H9 (cell line): ENCODE measurements around the gene BBX. TPM values are rescaled to one million over a fixed set of nuclear protein-coding genes. Genes with fewer than 3 reads are reported as not detected.

Experiments used
- DNase-seq: peaks from one replicate; pipeline ENCODE4 v3.0.0-alpha.2; 2017
- H2AFZ ChIP-seq: one replicate; pipeline ENCODE4 v1.6.1; 2013; ENCODE audit warnings: mild to moderate bottlenecking, low read length, control low read depth, moderate library complexity
- H2AK5ac ChIP-seq: 2 replicates; pipeline ENCODE4 v1.6.1; 2013; ENCODE audit warnings: low read length, control low read depth, mixed read lengths; ENCODE audit not compliant: insufficient read length
- H2BK120ac ChIP-seq: one replicate; pipeline ENCODE4 v1.6.1; 2013; ENCODE audit warnings: low read depth, mild to moderate bottlenecking, low read length, control low read depth, inconsistent platforms; ENCODE audit not compliant: poor library complexity, severe bottlenecking
- H2BK12ac ChIP-seq: 2 replicates; pipeline ENCODE4 v1.6.1; 2013; ENCODE audit warnings: low read length, control low read depth, mixed read lengths, low read depth; ENCODE audit not compliant: insufficient read length
- H2BK15ac ChIP-seq: 2 replicates; pipeline ENCODE4 v1.6.1; 2013; ENCODE audit warnings: low read depth, low read length, control low read depth
- H2BK20ac ChIP-seq: one replicate; pipeline ENCODE4 v1.6.1; 2013; ENCODE audit warnings: low read depth, mild to moderate bottlenecking, low read length, control low read depth, inconsistent platforms; ENCODE audit not compliant: poor library complexity, severe bottlenecking
- H2BK5ac ChIP-seq: 2 replicates; pipeline ENCODE4 v1.6.1; 2013; ENCODE audit warnings: low read length, control low read depth, mixed read lengths; ENCODE audit not compliant: insufficient read length
- H3K14ac ChIP-seq: 2 replicates; pipeline ENCODE4 v1.6.1; 2013; ENCODE audit warnings: low read length, control low read depth; ENCODE audit not compliant: insufficient read depth
- H3K18ac ChIP-seq: 2 replicates; pipeline ENCODE4 v1.6.1; 2013; ENCODE audit warnings: low read depth, mild to moderate bottlenecking, mixed read lengths, low read length, control low read depth; ENCODE audit not compliant: insufficient read length
- H3K23ac ChIP-seq: 2 replicates; pipeline ENCODE4 v1.6.1; 2013; ENCODE audit warnings: low read length, control low read depth, mixed read lengths, low read depth; ENCODE audit not compliant: insufficient read length
- H3K23me2 ChIP-seq: 2 replicates; pipeline ENCODE4 v1.6.1; 2013; ENCODE audit warnings: low read depth, mild to moderate bottlenecking, mixed read lengths, low read length, control low read depth; ENCODE audit not compliant: insufficient read length, poor library complexity, severe bottlenecking
- H3K27ac ChIP-seq: 2 replicates; pipeline ENCODE4 v1.5.1; 2013; ENCODE audit warnings: low read length, control low read depth, mixed read lengths, low read depth; ENCODE audit not compliant: insufficient read length
- H3K27me3 ChIP-seq: 2 replicates; pipeline ENCODE4 v1.6.1; 2013; ENCODE audit warnings: low read length, control low read depth, inconsistent platforms; ENCODE audit not compliant: insufficient read depth
- H3K4ac ChIP-seq: 2 replicates; pipeline ENCODE4 v1.6.1; 2013; ENCODE audit warnings: low read depth, mild to moderate bottlenecking, control low read depth, inconsistent platforms, low read length, moderate library complexity
- H3K4me1 ChIP-seq: 2 replicates; pipeline ENCODE4 v1.6.1; 2013; ENCODE audit warnings: low read length, control low read depth, inconsistent platforms; ENCODE audit not compliant: insufficient read depth
- H3K4me2 ChIP-seq: 2 replicates; pipeline ENCODE4 v1.6.1; 2013; ENCODE audit warnings: low read length, control low read depth, mixed read lengths; ENCODE audit not compliant: insufficient read length, insufficient read depth
- H3K56ac ChIP-seq: 2 replicates; pipeline ENCODE4 v1.6.1; 2013; ENCODE audit warnings: low read depth, mild to moderate bottlenecking, mixed read lengths, low read length, control low read depth; ENCODE audit not compliant: insufficient read length
- H3K79me1 ChIP-seq: 2 replicates; pipeline ENCODE4 v1.6.1; 2013; ENCODE audit warnings: low read depth, mild to moderate bottlenecking, moderate library complexity, low read length, control low read depth, inconsistent platforms; ENCODE audit not compliant: insufficient read depth, poor library complexity, severe bottlenecking
- H3K79me2 ChIP-seq: 2 replicates; pipeline ENCODE4 v1.6.1; 2013; ENCODE audit warnings: low read length, control low read depth, inconsistent platforms; ENCODE audit not compliant: insufficient read depth
- H3K9ac ChIP-seq: 2 replicates; pipeline ENCODE4 v1.6.1; 2013; ENCODE audit warnings: low read length, control low read depth, mixed read lengths; ENCODE audit not compliant: insufficient read length; ENCODE audit errors: extremely low read depth
- H3K9me3 ChIP-seq: one replicate; pipeline ENCODE4 v1.6.1; 2013; ENCODE audit warnings: low read depth, low read length, inconsistent platforms; ENCODE audit not compliant: control insufficient read depth
- H3T11ph ChIP-seq: one replicate; pipeline ENCODE4 v1.6.1; 2013; ENCODE audit warnings: mild to moderate bottlenecking, low read length, control low read depth, inconsistent platforms
- H4K20me1 ChIP-seq: one replicate; pipeline ENCODE4 v1.6.1; 2013; ENCODE audit not compliant: control insufficient read depth, insufficient read length, insufficient read depth
- H4K5ac ChIP-seq: 2 replicates; pipeline ENCODE4 v1.6.1; 2013; ENCODE audit warnings: low read depth, mild to moderate bottlenecking, mixed read lengths, low read length, control low read depth; ENCODE audit not compliant: insufficient read length
- H4K8ac ChIP-seq: replicated peaks from 2 replicates; pipeline ENCODE4 v1.6.1; 2013; ENCODE audit warnings: low read length, control low read depth, mixed read lengths, low read depth; ENCODE audit not compliant: insufficient read length
- H4K91ac ChIP-seq: 2 replicates; pipeline ENCODE4 v1.6.1; 2013; ENCODE audit warnings: low read depth, mild to moderate bottlenecking, moderate library complexity, mixed read lengths, low read length, control low read depth; ENCODE audit not compliant: insufficient read length
- H3K27ac Mint-ChIP-seq, 3 experiments: 2 replicates in 2 of 3; 3 replicates in 1 of 3; pipeline ENCODE4 v1.8.0; 2020 to 2021; ENCODE audit warnings: mixed read lengths in 3 of 3, mild to moderate bottlenecking in 1 of 3, moderate library complexity in 1 of 3
- H3K27me3 Mint-ChIP-seq: 2 replicates; pipeline ENCODE4 v1.8.0; 2021; ENCODE audit warnings: low read depth, mild to moderate bottlenecking, moderate library complexity, mixed read lengths
- H3K36me3 Mint-ChIP-seq, 3 experiments: 2 replicates in 2 of 3; 3 replicates in 1 of 3; pipeline ENCODE4 v1.8.0; 2020 to 2021; ENCODE audit warnings: low read depth in 3 of 3, mixed read lengths in 3 of 3; ENCODE audit not compliant: insufficient read depth in 1 of 3
- H3K4me1 Mint-ChIP-seq, 2 experiments: 2 replicates each; pipeline ENCODE4 v1.8.0; 2020; ENCODE audit warnings: mixed read lengths in 2 of 2
- H3K4me3 Mint-ChIP-seq, 2 experiments: 2 replicates in 1 of 2; 3 replicates in 1 of 2; pipeline ENCODE4 v1.8.0; 2020 to 2021; ENCODE audit warnings: mild to moderate bottlenecking in 2 of 2, mixed read lengths in 2 of 2, moderate library complexity in 1 of 2
- H3K9me3 Mint-ChIP-seq, 2 experiments: 2 replicates in 1 of 2; 3 replicates in 1 of 2; pipeline ENCODE4 v1.8.0; 2020; ENCODE audit warnings: mild to moderate bottlenecking in 2 of 2, mixed read lengths in 2 of 2, moderate library complexity in 1 of 2
- WGBS: extraction: QIAGEN DNeasy Blood & Tissue Kit; methylation state at CpG from one replicate; pipeline ENCODE4 v1.1.7; 2013; ENCODE audit warnings: missing lambda C conversion rate, low lambda C conversion rate, mixed read lengths; ENCODE audit not compliant: insufficient read length; ENCODE audit errors: extremely low coverage; 5-methylcytosine and 5-hydroxymethylcytosine counted together
- total RNA-seq: library from RNA; stranded (reverse); gene quantifications from 2 replicates; pipeline ENCODE4 v1.2.1, GENCODE V29; 2021
- TF ChIP-seq, protein P1 (sequence below): fragments of 200-600 bp; sonication (generic); conservative IDR thresholded peaks from 3 replicates; pipeline ENCODE4 v1.8.0; 2021; ENCODE audit warnings: antibody characterized with exemption, mild to moderate bottlenecking

Gene BBX
- total RNA-seq, 1 experiment from 2014 or later: 34.8 TPM

DNA sequence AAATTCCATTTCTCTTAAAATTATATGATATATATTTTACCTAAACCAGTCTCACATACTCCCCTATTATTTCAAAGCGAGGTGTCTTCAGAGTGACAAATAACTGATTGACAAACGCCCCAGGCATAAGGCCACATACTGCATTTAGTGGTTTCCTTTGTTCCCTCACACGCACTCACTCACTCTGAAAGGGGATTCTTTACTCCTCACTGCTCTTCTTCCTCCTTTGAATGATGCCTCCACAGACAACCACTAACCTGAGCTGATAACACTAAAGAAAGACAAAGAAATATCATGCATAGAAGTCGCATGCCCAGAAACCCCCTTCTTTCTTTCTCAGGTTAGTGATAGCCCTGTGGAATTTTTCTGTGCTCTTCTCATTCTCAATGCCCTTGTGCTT lies 24.1 kb upstream of the BBX start:
- H3K4me3 Mint-ChIP-seq: no peak overlapping the region
- Histone ChIP-seq H3K9me3 (no peaks in the 10 kb centered on the region), H3K79me1 (no peaks in the 10 kb centered on the region), H3K79me2 (no peaks in the 10 kb centered on the region), H3K14ac (no peak overlapping the region), H3K4me1 (no peaks in the 10 kb centered on the region), H2BK120ac (no peak overlapping the region), H2BK15ac (no peak overlapping the region), H2BK20ac (no peak overlapping the region), H4K8ac (no peak overlapping the region), H2BK12ac (no peak overlapping the region), H3K23ac (no peak overlapping the region), H4K5ac (no peak overlapping the region), H3T11ph (no peak overlapping the region), H2BK5ac (no peak overlapping the region), H3K27ac (no peak overlapping the region), H3K9ac (no peak overlapping the region), H3K4ac (no peak overlapping the region), H2AFZ (no peak overlapping the region), H3K4me2 (no peak overlapping the region), H3K56ac (no peak overlapping the region), H3K23me2 (no peaks in the 10 kb centered on the region), H4K91ac (no peak overlapping the region), H2AK5ac (no peak overlapping the region), H3K27me3 (no peaks in the 10 kb centered on the region), H4K20me1 (no peaks in the 10 kb centered on the region), H3K18ac (no peak overlapping the region)
- H3K9me3 Mint-ChIP-seq: no peaks in the 10 kb centered on the region; a peak in 1 of 5 replicates
- H3K27me3 Mint-ChIP-seq: peaks cover 2% of the 10 kb centered on the region; the same call in 1 of the 2 replicates
- H3K36me3 Mint-ChIP-seq: no peaks in the 10 kb centered on the region
- WGBS: no CpG with 5 or more reads among the region's 4 CpGs
- peaks cover 6 to 10% of the 10 kb centered on the region in 2 experiments; a peak in 3 of 4 replicates for H3K4me1 Mint-ChIP-seq
- no peak overlapping the region for H3K27ac Mint-ChIP-seq
- DNase-seq: no peak
- TF ChIP-seq, protein P1, sequence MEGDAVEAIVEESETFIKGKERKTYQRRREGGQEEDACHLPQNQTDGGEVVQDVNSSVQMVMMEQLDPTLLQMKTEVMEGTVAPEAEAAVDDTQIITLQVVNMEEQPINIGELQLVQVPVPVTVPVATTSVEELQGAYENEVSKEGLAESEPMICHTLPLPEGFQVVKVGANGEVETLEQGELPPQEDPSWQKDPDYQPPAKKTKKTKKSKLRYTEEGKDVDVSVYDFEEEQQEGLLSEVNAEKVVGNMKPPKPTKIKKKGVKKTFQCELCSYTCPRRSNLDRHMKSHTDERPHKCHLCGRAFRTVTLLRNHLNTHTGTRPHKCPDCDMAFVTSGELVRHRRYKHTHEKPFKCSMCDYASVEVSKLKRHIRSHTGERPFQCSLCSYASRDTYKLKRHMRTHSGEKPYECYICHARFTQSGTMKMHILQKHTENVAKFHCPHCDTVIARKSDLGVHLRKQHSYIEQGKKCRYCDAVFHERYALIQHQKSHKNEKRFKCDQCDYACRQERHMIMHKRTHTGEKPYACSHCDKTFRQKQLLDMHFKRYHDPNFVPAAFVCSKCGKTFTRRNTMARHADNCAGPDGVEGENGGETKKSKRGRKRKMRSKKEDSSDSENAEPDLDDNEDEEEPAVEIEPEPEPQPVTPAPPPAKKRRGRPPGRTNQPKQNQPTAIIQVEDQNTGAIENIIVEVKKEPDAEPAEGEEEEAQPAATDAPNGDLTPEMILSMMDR: no peak
